MM.1S (cell line): ENCODE results near the gene PHF21B.

Experiments
- CTCF ChIP-seq: fragments of 300-600 bp; sonication (generic); IDR thresholded peaks from 2 replicates; pipeline ENCODE4 v1.5.1; 2016; ENCODE audit warnings: antibody characterized with exemption, low read length, mixed read lengths
- EZH2 ChIP-seq: fragments of 300-600 bp; sonication (generic); optimal IDR thresholded peaks from 2 replicates; pipeline ENCODE3; 2017; ENCODE audit warnings: low read depth, mild to moderate bottlenecking, antibody characterized with exemption, low read length, mixed read lengths
- EZH2phosphoT487 ChIP-seq: fragments of 300-600 bp; sonication (generic); IDR thresholded peaks from 2 replicates; pipeline ENCODE4 v1.6.1; 2018; ENCODE audit warnings: antibody characterized with exemption, low read length

- TF ChIP-seq CTCF: no peak
- TF ChIP-seq EZH2phosphoT487: no peak
- no peak for TF ChIP-seq EZH2
Measured at GRCh38 chr22:44982445-44982844, 27.4 kb downstream of the PHF21B start.
